RWPE2 (cell line): Measurements from ENCODE around the gene SRGAP1.

Experiments
- ATAC-seq: fragments of 200-7000 bp; cut with Tn5 transposase; 3 replicates; pipeline ENCODE4 v1.9.1; 2021; ENCODE audit warnings: low read depth
- DNase-seq: peaks from one replicate; pipeline ENCODE4 v3.0.0-alpha.2; 2020; ENCODE audit warnings: low spot score
- H3K27ac ChIP-seq: fragments of 450-650 bp; 2 replicates; pipeline ENCODE4 v1.5.1; 2017; ENCODE audit warnings: mild to moderate bottlenecking; ENCODE audit not compliant: poor library complexity, severe bottlenecking
- H3K27me3 ChIP-seq: fragments of 250-450 bp; sonication (Bioruptor Pico); 2 replicates; pipeline ENCODE4 v1.5.1; 2021; ENCODE audit warnings: mild to moderate bottlenecking, moderate library complexity; ENCODE audit not compliant: insufficient read depth, poor library complexity, severe bottlenecking
- H3K36me3 ChIP-seq: fragments of 250-450 bp; sonication (Bioruptor Pico); 2 replicates; pipeline ENCODE4 v1.5.1; 2020; ENCODE audit warnings: low read depth, mild to moderate bottlenecking, moderate library complexity
- H3K4me1 ChIP-seq: fragments of 250-450 bp; sonication (Bioruptor Pico); 2 replicates; pipeline ENCODE4 v1.5.1; 2021; ENCODE audit warnings: mild to moderate bottlenecking, moderate library complexity; ENCODE audit not compliant: insufficient read depth, poor library complexity, severe bottlenecking
- H3K4me3 ChIP-seq: fragments of 250-450 bp; sonication (Bioruptor Pico); 2 replicates; pipeline ENCODE4 v1.5.1; 2021; ENCODE audit warnings: mild to moderate bottlenecking, moderate library complexity; ENCODE audit not compliant: severe bottlenecking
- H3K9me3 ChIP-seq: fragments of 250-450 bp; sonication (Bioruptor Pico); 2 replicates; pipeline ENCODE4 v1.5.1; 2021; ENCODE audit warnings: mild to moderate bottlenecking, moderate library complexity; ENCODE audit not compliant: severe bottlenecking
- CTCF ChIP-seq: fragments of 450-650 bp; IDR thresholded peaks from one replicate; pipeline ENCODE4 v1.5.1; 2017; ENCODE audit warnings: mild to moderate bottlenecking, moderate library complexity; ENCODE audit not compliant: poor library complexity, severe bottlenecking

Gene SRGAP1

GRCh38 chr12:63804746-63805145 is 39.8 kb upstream of the SRGAP1 start:
- no peak for ATAC-seq
- H3K27me3 ChIP-seq: no peaks in the 10 kb centered on the region
- H3K4me1 ChIP-seq: no peaks in the 10 kb centered on the region
- no peaks in the 10 kb centered on the region for H3K9me3 ChIP-seq
- no peak overlapping the region for H3K27ac ChIP-seq
- no peak for DNase-seq
- H3K36me3 ChIP-seq: peaks cover 12% of the 10 kb centered on the region
- TF ChIP-seq CTCF: no peak
- no peak overlapping the region for H3K4me3 ChIP-seq

- H3K27ac ChIP-seq: no peak overlapping the region
- TF ChIP-seq CTCF: no peak
- H3K36me3 ChIP-seq: peaks cover 12% of the 10 kb centered on the region
- no peaks in the 10 kb centered on the region for H3K27me3 ChIP-seq
- no peaks in the 10 kb centered on the region for H3K9me3 ChIP-seq
- DNase-seq: no peak
- no peaks in the 10 kb centered on the region for H3K4me1 ChIP-seq
- H3K4me3 ChIP-seq: no peak overlapping the region
- ATAC-seq: no peak
Observed at GRCh38 chr12:63805704-63806672, 38.5 kb upstream of the SRGAP1 start.

GRCh38 chr12:63808631-63809030 is 35.9 kb upstream of the SRGAP1 start:
- H3K9me3 ChIP-seq: no peaks in the 10 kb centered on the region
- no peak for DNase-seq
- no peaks in the 10 kb centered on the region for H3K27me3 ChIP-seq
- ATAC-seq: no peak
- TF ChIP-seq CTCF: no peak
- H3K36me3 ChIP-seq: peaks cover 12% of the 10 kb centered on the region
- no peak overlapping the region for H3K4me3 ChIP-seq
- H3K27ac ChIP-seq: no peak overlapping the region
- H3K4me1 ChIP-seq: no peaks in the 10 kb centered on the region

- Histone ChIP-seq H3K9me3 (no peaks in the 10 kb centered on the region), H3K4me1 (no peaks in the 10 kb centered on the region), H3K27me3 (no peaks in the 10 kb centered on the region), H3K36me3 (peaks cover 11% of the 10 kb centered on the region), H3K4me3 (no peak overlapping the region), H3K27ac (no peak overlapping the region)
- no peak for TF ChIP-seq CTCF
- DNase-seq: no peak
- no peak for ATAC-seq
Observed at GRCh38 chr12:63809566-63809965, 34.9 kb upstream of the SRGAP1 start.

GRCh38 chr12:63811334-63811733 is 33.2 kb upstream of the SRGAP1 start:
- Histone ChIP-seq H3K36me3 (no peaks in the 10 kb centered on the region; the same call in 1 of the 2 replicates), H3K4me3 (no peak overlapping the region), H3K4me1 (no peaks in the 10 kb centered on the region), H3K9me3 (no peaks in the 10 kb centered on the region), H3K27me3 (no peaks in the 10 kb centered on the region), H3K27ac (no peak overlapping the region)
- TF ChIP-seq CTCF: no peak
- DNase-seq: no peak
- no peak for ATAC-seq
